Activated CD8-positive, alpha-beta T cell treated with anti-CD3 and anti-CD28 coated beads for 36 hours (primary cell): Measurements from ENCODE around the gene ATRIP. TPM values are rescaled to one million over a fixed set of nuclear protein-coding genes. Genes with fewer than 3 reads are reported as not detected.

Experiments used
- ATAC-seq: fragments of 200-7000 bp; cut with Tn5 transposase; one replicate; pipeline ENCODE4 v1.10.0; 2021; ENCODE audit warnings: mild to moderate bottlenecking, moderate library complexity
- CTCF ChIA-PET: fragments of 350-600 bp; sonication (Branson Sonifier 250); formaldehyde crosslinking; loops from one replicate; lab custom pipeline; 2021; ENCODE audit warnings: antibody characterized with exemption; lab: Charles Lee
- POLR2A ChIA-PET: fragments of 350-600 bp; sonication (Branson Sonifier 250); formaldehyde crosslinking; loops from one replicate; lab custom pipeline; 2021; ENCODE audit warnings: antibody characterized with exemption; lab: Charles Lee
- DNase-seq: peaks from one replicate; pipeline ENCODE4 v3.0.0-alpha.2; 2020
- H3K27ac Mint-ChIP-seq: one replicate; pipeline ENCODE4 v1.8.0; 2021; ENCODE audit warnings: mild to moderate bottlenecking, mixed read lengths
- H3K27me3 Mint-ChIP-seq: one replicate; pipeline ENCODE4 v1.8.0; 2021; ENCODE audit warnings: mixed read lengths
- H3K36me3 Mint-ChIP-seq: one replicate; pipeline ENCODE4 v1.8.0; 2021; ENCODE audit warnings: low read depth, mixed read lengths
- H3K4me1 Mint-ChIP-seq: one replicate; pipeline ENCODE4 v1.8.0; 2021; ENCODE audit warnings: low read depth, mixed read lengths
- H3K4me3 Mint-ChIP-seq: one replicate; pipeline ENCODE4 v1.8.0; 2021; ENCODE audit warnings: mild to moderate bottlenecking, moderate library complexity, mixed read lengths
- H3K9me3 Mint-ChIP-seq: one replicate; pipeline ENCODE4 v1.8.0; 2021; ENCODE audit warnings: mixed read lengths
- CTCF ChIP-seq: fragments of 200-600 bp; IDR thresholded peaks from one replicate; pipeline ENCODE4 v1.8.0; 2022; ENCODE audit warnings: antibody characterized with exemption, mild to moderate bottlenecking
- intact Hi-C: fragments of 100-400 bp; cut with micrococcal nuclease; formaldehyde crosslinking; loops from one replicate; pipeline ENCODE4 v1.10.0; 2022
- total RNA-seq, 2 experiments: library from RNA; stranded (reverse); gene quantifications; one replicate each; pipeline ENCODE4 v1.2.3, GENCODE V29; 2021

Gene ATRIP
- total RNA-seq, 2 experiments from 2014 or later = 12.4 to 15.0 TPM

- no peak for DNase-seq
- Mint-ChIP-seq H3K36me3 (peaks cover 46% of the 10 kb centered on the region), H3K9me3 (no peaks in the 10 kb centered on the region), H3K27me3 (no peaks in the 10 kb centered on the region), H3K27ac (peak overlapping the region; percentile 96), H3K4me3 (peak overlapping the region; percentile 87), H3K4me1 (peaks cover 44% of the 10 kb centered on the region)
- intact Hi-C loops = no loop called here
- no peak for TF ChIP-seq CTCF
- POLR2A ChIA-PET = interaction anchor here (0.8 to 4.2 kb wide), 7 partner anchors 8 to 227 kb away, joined by 3 to 32 read pairs (median 7); partner anchors contain the start of genes ATRIP, TMA7 and ZNF589
- no peak for ATAC-seq
- CTCF ChIA-PET = interaction anchor here (1.0 to 4.3 kb wide), 5 partner anchors 22 to 168 kb away, joined by 3 to 18 read pairs (median 5); partner anchors contain the start of gene SLC26A6
Observed at GRCh38 chr3:48467473-48468267, 21.1 kb downstream of the ATRIP start.

GRCh38 chr3:48468329-48468731, 21.8 kb downstream of the ATRIP start:
- intact Hi-C loops = no loop called here
- no peak for DNase-seq
- no peak for ATAC-seq
- ChIA-PET CTCF (interaction anchor here (1.3 to 4.3 kb wide), 4 partner anchors 32 to 167 kb away, joined by 4 to 18 read pairs (median 6); partner anchors contain the start of gene SLC26A6), POLR2A (interaction anchor here (1.1 to 4.2 kb wide), 5 partner anchors 8 to 89 kb away, joined by 3 to 32 read pairs (median 8); partner anchors contain the start of genes ATRIP, PFKFB4 and TMA7)
- Mint-ChIP-seq H3K4me3 (peak overlapping the region; percentile 87), H3K9me3 (no peaks in the 10 kb centered on the region), H3K4me1 (peaks cover 47% of the 10 kb centered on the region), H3K27me3 (no peaks in the 10 kb centered on the region), H3K36me3 (peaks cover 46% of the 10 kb centered on the region), H3K27ac (peak overlapping the region; percentile 96)
- no peak for TF ChIP-seq CTCF

- no peaks in the 10 kb centered on the region for H3K9me3 Mint-ChIP-seq
- peaks cover 51% of the 10 kb centered on the region for H3K4me1 Mint-ChIP-seq
- DNase-seq = no peak
- ChIA-PET CTCF (interaction anchor here (1.3 to 4.9 kb wide), 6 partner anchors 33 to 166 kb away, joined by 4 to 35 read pairs (median 6); partner anchors contain the start of genes PFKFB4 and SLC26A6), POLR2A (interaction anchor here (0.7 to 4.2 kb wide), 10 partner anchors 9 to 88 kb away, joined by 3 to 32 read pairs (median 3); partner anchors contain the start of genes ATRIP, PFKFB4 and SHISA5)
- H3K36me3 Mint-ChIP-seq = peaks cover 46% of the 10 kb centered on the region
- intact Hi-C loops = no loop called here
- no peak for ATAC-seq
- peak overlapping the region; percentile 96 for H3K27ac Mint-ChIP-seq
- H3K27me3 Mint-ChIP-seq = no peaks in the 10 kb centered on the region
- peak overlapping the region; percentile 46 for H3K4me3 Mint-ChIP-seq
- no peak for TF ChIP-seq CTCF
Observed at GRCh38 chr3:48469046-48469915, 22.7 kb downstream of the ATRIP start.

GRCh38 chr3:48470286-48470685, 23.7 kb downstream of the ATRIP start:
- peak overlapping the region; percentile 26 for H3K4me3 Mint-ChIP-seq
- peak overlapping the region; percentile 96 for H3K27ac Mint-ChIP-seq
- POLR2A ChIA-PET = interaction anchor here (0.5 to 1.9 kb wide), 11 partner anchors 8 to 79 kb away, joined by 3 to 8 read pairs (median 3); partner anchors contain the start of genes PLXNB1 and SHISA5
- no peak for DNase-seq
- no peaks in the 10 kb centered on the region for H3K27me3 Mint-ChIP-seq
- ATAC-seq = no peak
- no peaks in the 10 kb centered on the region for H3K9me3 Mint-ChIP-seq
- peaks cover 46% of the 10 kb centered on the region for H3K36me3 Mint-ChIP-seq
- intact Hi-C loops = loop anchor here (5.0 kb wide), 2 partner anchors 37 to 77 kb away; no protein-coding TSS in a partner anchor
- CTCF ChIA-PET = interaction anchor here (1.3 to 4.9 kb wide), 4 partner anchors 34 to 87 kb away, joined by 3 to 35 read pairs (median 5); partner anchors contain the start of gene PFKFB4
- peaks cover 54% of the 10 kb centered on the region for H3K4me1 Mint-ChIP-seq
- TF ChIP-seq CTCF = no peak
